ENCODE results near the gene SIX5.

Gene SIX5

GRCh38 chr19:45780146-45780447 is 11.0 kb upstream of the SIX5 start:
- no peak for TF ChIP-seq CTCF (IDR thresholded peaks at IDR 0.05; ENCODE audit: borderline replicate concordance, insufficient read depth, low read depth, low read length)
- no peak overlapping the region for H3K4me3 ChIP-seq (ENCODE audit: low read depth, low read length)

GRCh38 chr19:45779231-45780145 is 10.4 kb upstream of the SIX5 start:
- peak; percentile 84 for TF ChIP-seq CTCF (IDR thresholded peaks at IDR 0.05; ENCODE audit: borderline replicate concordance, insufficient read depth, low read depth, low read length)
- no peak overlapping the region for H3K4me3 ChIP-seq (ENCODE audit: low read depth, low read length)

- TF ChIP-seq CTCF (IDR thresholded peaks at IDR 0.05; ENCODE audit: borderline replicate concordance, insufficient read depth, low read depth, low read length), result no peak
These were observed 9.1 kb upstream of the SIX5 start for GRCh38 chr19:45778010-45778661.

GRCh38 chr19:45777395-45777961 is 8.4 kb upstream of the SIX5 start:
- H3K4me3 ChIP-seq (ENCODE audit: low read depth, low read length), result no peak overlapping the region
- TF ChIP-seq CTCF (IDR thresholded peaks at IDR 0.05; ENCODE audit: borderline replicate concordance, insufficient read depth, low read depth, low read length), result no peak

More at GRCh38 chr19:45778010-45778661, 9.1 kb upstream of the SIX5 start:
- H3K4me3 ChIP-seq (ENCODE audit: low read depth, low read length), result no peak overlapping the region

- TF ChIP-seq CTCF (IDR thresholded peaks at IDR 0.05; ENCODE audit: borderline replicate concordance, insufficient read depth, low read depth, low read length), result peak; percentile 31; the same call in 1 of the 2 replicates
- H3K4me3 ChIP-seq (ENCODE audit: low read depth, low read length), result no peak overlapping the region
These were observed 5.7 kb upstream of the SIX5 start for GRCh38 chr19:45774765-45775164.

- no peak for TF ChIP-seq CTCF (IDR thresholded peaks at IDR 0.05; ENCODE audit: borderline replicate concordance, insufficient read depth, low read depth, low read length)
- no peak overlapping the region for H3K4me3 ChIP-seq (ENCODE audit: low read depth, low read length)
These were observed 4.3 kb upstream of the SIX5 start for GRCh38 chr19:45773384-45773783.

Data from GM12875 (cell line).